ENCODE results near the gene ATXN7. TPM values are rescaled to one million over a fixed set of nuclear protein-coding genes. Genes with fewer than 3 reads are reported as not detected.

ATXN7 gene
- total and polyA plus RNA-seq, 2 of the 4 experiments (the other 2 are of a cell fraction), result 8.6 to 13.6 TPM

DNA sequence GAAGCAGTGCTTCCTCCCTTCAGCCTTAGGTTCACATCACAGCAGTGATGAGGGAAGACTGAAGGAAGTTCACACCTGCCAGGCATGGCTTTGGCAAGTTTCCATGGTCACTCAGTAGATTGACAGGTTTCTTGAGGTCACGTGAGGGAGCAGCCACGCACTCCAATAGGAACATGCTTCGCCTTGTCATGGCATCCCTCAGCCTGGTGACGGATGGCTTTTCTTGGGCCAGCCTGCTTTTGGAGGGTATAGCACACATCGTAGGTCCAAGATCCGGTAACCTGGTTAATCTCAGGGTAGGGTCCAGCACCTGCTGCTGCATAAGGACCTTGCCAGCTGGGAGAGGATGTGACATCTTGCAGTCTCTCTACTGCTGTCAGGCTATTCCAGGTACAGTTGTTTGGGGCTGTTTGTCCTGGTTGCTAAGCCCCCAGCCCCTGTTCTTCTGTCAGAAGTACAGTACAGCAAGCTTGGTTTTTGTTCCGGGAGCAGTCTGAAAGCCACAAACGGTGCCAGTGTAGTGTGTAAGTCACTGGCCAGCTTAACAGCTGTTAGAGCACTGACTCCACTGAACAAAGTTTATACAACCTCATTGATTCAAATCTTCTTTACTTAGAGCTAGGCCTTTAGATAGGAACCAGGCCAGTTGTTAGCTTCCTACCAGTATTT, 117.3 kb downstream of the ATXN7 start:
- H3K36me3 ChIP-seq (ENCODE audit: control insufficient read depth, insufficient read depth, low read length), result peaks cover 25% of the 10 kb centered on the region
- in situ Hi-C loops (cut with MboI; ENCODE audit: low sequenced_read_pairs), result loop anchor here (25.0 kb wide), 1 partner anchor 1369 kb away; no protein-coding TSS in a partner anchor

More for the DNA sequence above, 117.3 kb downstream of the ATXN7 start:
- POLR2A ChIA-PET (ENCODE audit: unreplicated experiment), result no interaction called here
- Histone ChIP-seq H3K14ac (replicated peaks; ENCODE audit: low read depth, low read length) (no peak overlapping the region), H4K8ac (ENCODE audit: low read depth in 2 of 2, low read length in 2 of 2) (no peak overlapping the region), H2BK5ac (ENCODE audit: low read depth, low read length, poor library complexity, severe bottlenecking) (no peak overlapping the region), H2BK120ac (ENCODE audit: low read depth, low read length) (no peak overlapping the region), H2AK9ac (replicated peaks; ENCODE audit: low read depth, low read length, poor library complexity) (no peak overlapping the region), H2AFZ (replicated peaks; ENCODE audit: low read length, poor library complexity) (no peak overlapping the region), H3K27ac (ENCODE audit: insufficient read depth, low read length) (no peak overlapping the region), H3K27me3 (ENCODE audit: control insufficient read depth, insufficient read depth, low read length) (no peaks in the 10 kb centered on the region), H3K9ac (ENCODE audit: low read depth, low read length) (no peak overlapping the region), H2AK5ac (ENCODE audit: low read depth, low read length) (no peak overlapping the region), H2BK15ac (ENCODE audit: low read depth, low read length) (no peak overlapping the region), H3K9me3 (ENCODE audit: control insufficient read depth, insufficient read depth, low read length) (no peaks in the 10 kb centered on the region), H2BK20ac (ENCODE audit: low read depth, low read length) (no peak overlapping the region), H4K20me1 (ENCODE audit: insufficient read depth, low read length) (peaks cover 5% of the 10 kb centered on the region; the same call in 1 of the 2 replicates), H3K18ac (ENCODE audit: low read depth, low read length) (no peak overlapping the region), H3K4me2 (ENCODE audit: low read depth, low read length) (no peak overlapping the region), H3K23ac (ENCODE audit: low read depth, low read length) (no peak overlapping the region), H3K4me1 (ENCODE audit: control insufficient read depth, insufficient read depth, low read length) (peaks cover 7% of the 10 kb centered on the region), H3K9me1 (ENCODE audit: insufficient read depth, low read length) (peaks cover 11% of the 10 kb centered on the region), H4K91ac (ENCODE audit: insufficient read depth, low read depth, low read length) (no peak overlapping the region), H3K79me1 (ENCODE audit: low read depth in 1 of 2, low read length in 2 of 2) (peaks cover 61 to 66% of the 10 kb centered on the region in 2 experiments), H3K56ac (ENCODE audit: extremely low read depth, insufficient read depth, low read length) (no peak overlapping the region), H4K5ac (ENCODE audit: low read depth, low read length) (no peak overlapping the region), H3K4ac (ENCODE audit: low read depth, low read length) (no peak overlapping the region), H3K4me3 (ENCODE audit: insufficient read depth, low read depth, low read length) (no peak overlapping the region)
- TF ChIP-seq POLR2A (IDR thresholded peaks at IDR 0.05; ENCODE audit: low read depth, low read length) (no peak), RCOR1 (IDR thresholded peaks at IDR 0.05; ENCODE audit: insufficient replicate concordance, low read length) (no peak), MXI1 (IDR thresholded peaks at IDR 0.05; ENCODE audit: borderline replicate concordance, low read depth, low read length) (no peak)
- TF ChIP-seq, protein P1, sequence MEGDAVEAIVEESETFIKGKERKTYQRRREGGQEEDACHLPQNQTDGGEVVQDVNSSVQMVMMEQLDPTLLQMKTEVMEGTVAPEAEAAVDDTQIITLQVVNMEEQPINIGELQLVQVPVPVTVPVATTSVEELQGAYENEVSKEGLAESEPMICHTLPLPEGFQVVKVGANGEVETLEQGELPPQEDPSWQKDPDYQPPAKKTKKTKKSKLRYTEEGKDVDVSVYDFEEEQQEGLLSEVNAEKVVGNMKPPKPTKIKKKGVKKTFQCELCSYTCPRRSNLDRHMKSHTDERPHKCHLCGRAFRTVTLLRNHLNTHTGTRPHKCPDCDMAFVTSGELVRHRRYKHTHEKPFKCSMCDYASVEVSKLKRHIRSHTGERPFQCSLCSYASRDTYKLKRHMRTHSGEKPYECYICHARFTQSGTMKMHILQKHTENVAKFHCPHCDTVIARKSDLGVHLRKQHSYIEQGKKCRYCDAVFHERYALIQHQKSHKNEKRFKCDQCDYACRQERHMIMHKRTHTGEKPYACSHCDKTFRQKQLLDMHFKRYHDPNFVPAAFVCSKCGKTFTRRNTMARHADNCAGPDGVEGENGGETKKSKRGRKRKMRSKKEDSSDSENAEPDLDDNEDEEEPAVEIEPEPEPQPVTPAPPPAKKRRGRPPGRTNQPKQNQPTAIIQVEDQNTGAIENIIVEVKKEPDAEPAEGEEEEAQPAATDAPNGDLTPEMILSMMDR (conservative IDR thresholded peaks at IDR 0.05; ENCODE audit: low read depth, low read length), result no peak
- DNase-seq (no peak), ATAC-seq (ENCODE audit: low read depth) (no peak)
- intact Hi-C loops (cut with micrococcal nuclease) (no loop called here), dilution Hi-C loops (cut with HindIII; ENCODE audit: low sequenced_read_pairs, unreplicated experiment) (no loop called here)
- BruUV-seq (replicated peaks), result no TSS peak
- WGBS, 2 experiments (ENCODE audit: extremely low coverage in 2 of 2, insufficient read length in 1 of 2), result 83% methylated on average over 1 of the region's 8 CpGs; no CpG with 5 or more reads in 1 of the 2 experiments
- CTCF ChIA-PET, result no interaction called here
